IPS-18a (cell line): ENCODE measurements around the gene LCE1B.

Experiments used
- H3K27ac ChIP-seq: one replicate; pipeline ENCODE4 v1.5.1; 2013; ENCODE audit warnings: low read length
- H3K27me3 ChIP-seq: one replicate; pipeline ENCODE4 v1.6.1; 2013; ENCODE audit warnings: mild to moderate bottlenecking, low read length; ENCODE audit not compliant: control insufficient read depth, insufficient read depth
- H3K36me3 ChIP-seq: one replicate; pipeline ENCODE4 v1.6.1; 2013; ENCODE audit warnings: low read depth, low read length; ENCODE audit not compliant: control insufficient read depth
- H3K4me1 ChIP-seq: one replicate; pipeline ENCODE4 v1.6.1; 2013; ENCODE audit warnings: low read depth, low read length; ENCODE audit not compliant: control insufficient read depth
- H3K4me3 ChIP-seq: one replicate; pipeline ENCODE4 v1.5.1; 2013; ENCODE audit warnings: low read length
- H3K9ac ChIP-seq: one replicate; pipeline ENCODE4 v1.6.1; 2013; ENCODE audit warnings: mild to moderate bottlenecking, low read length, moderate library complexity
- H3K9me3 ChIP-seq: one replicate; pipeline ENCODE4 v1.6.1; 2013; ENCODE audit warnings: low read depth, low read length; ENCODE audit not compliant: control insufficient read depth

LCE1B gene

GRCh38 chr1:152861374-152861773, 49.6 kb downstream of the LCE1B start:
- Histone ChIP-seq H3K27ac (no peak overlapping the region), H3K4me3 (no peak overlapping the region), H3K9me3 (peaks cover 64% of the 10 kb centered on the region), H3K4me1 (no peaks in the 10 kb centered on the region), H3K9ac (no peak overlapping the region), H3K27me3 (no peaks in the 10 kb centered on the region), H3K36me3 (no peaks in the 10 kb centered on the region)
